ENCODE measurements around the gene CABCOCO1.

GRCh38 chr10:61673360-61673759 is 10.6 kb downstream of the CABCOCO1 start:
- no peak for TF ChIP-seq REST (IDR thresholded peaks at IDR 0.05; ENCODE audit: insufficient read depth in 1 of 2, low read depth in 2 of 2, low read length in 2 of 2)
- no peak for TF ChIP-seq POLR2AphosphoS5 (IDR thresholded peaks at IDR 0.05; ENCODE audit: low read depth, low read length)

Measured in PFSK-1 (cell line).